H1 (cell line): Measurements from ENCODE around the gene DNTTIP2. TPM values are rescaled to one million over a fixed set of nuclear protein-coding genes. Genes with fewer than 3 reads are reported as not detected.

Source experiments
- CTCF ChIA-PET: fragments of 300-600 bp; sonication (Branson Sonifier 250); formaldehyde crosslinking; loops from one replicate; lab custom pipeline; 2021; ENCODE audit not compliant: partially characterized antibody; lab: Charles Lee
- POLR2A ChIA-PET: fragments of 300-600 bp; sonication (Branson Sonifier 250); formaldehyde crosslinking; loops from one replicate; lab custom pipeline; 2021; ENCODE audit warnings: inconsistent platforms; ENCODE audit not compliant: partially characterized antibody; lab: Charles Lee
- DNase-seq, 2 experiments: peaks; one replicate each; pipeline versions ENCODE4 v3.0.0 to v3.0.0-alpha.2; 2010 to 2022; ENCODE audit warnings: low spot score in 2 of 2, low read depth in 1 of 2, mixed read lengths in 1 of 2
- FAIRE-seq: peaks from 2 replicates; lab custom pipeline; 2011; peaks lifted over from hg19 to GRCh38; lab: Jason Lieb, UNC
- H2AFZ ChIP-seq: 2 replicates; pipeline ENCODE4 v1.8.1; 2012; ENCODE audit warnings: low read length, inconsistent platforms
- H2AK5ac ChIP-seq: 2 replicates; pipeline ENCODE4 v1.6.1; 2013; ENCODE audit warnings: low read depth, low read length
- H2BK120ac ChIP-seq: replicated peaks from 2 replicates; pipeline ENCODE3; 2013; ENCODE audit warnings: low read depth, low read length, inconsistent platforms
- H2BK12ac ChIP-seq: 2 replicates; pipeline ENCODE4 v1.6.1; 2013; ENCODE audit warnings: low read depth, low read length
- H2BK15ac ChIP-seq: 2 replicates; pipeline ENCODE4 v1.6.1; 2013; ENCODE audit warnings: low read length
- H2BK20ac ChIP-seq: 2 replicates; pipeline ENCODE4 v1.6.1; 2013; ENCODE audit warnings: low read length
- H2BK5ac ChIP-seq: 2 replicates; pipeline ENCODE4 v1.6.1; 2013; ENCODE audit warnings: low read depth, low read length
- H3K14ac ChIP-seq: 2 replicates; pipeline ENCODE4 v1.6.1; 2013; ENCODE audit warnings: inconsistent platforms; ENCODE audit not compliant: insufficient read length
- H3K18ac ChIP-seq: 2 replicates; pipeline ENCODE4 v1.6.1; 2013; ENCODE audit warnings: low read length; ENCODE audit errors: extremely low read depth
- H3K23ac ChIP-seq: 2 replicates; pipeline ENCODE4 v1.6.1; 2013; ENCODE audit warnings: inconsistent platforms; ENCODE audit not compliant: insufficient read length
- H3K23me2 ChIP-seq: 2 replicates; pipeline ENCODE4 v1.6.1; 2013; ENCODE audit warnings: low read depth, low read length
- H3K27ac ChIP-seq: 2 replicates; pipeline ENCODE4 v1.6.1; 2011; ENCODE audit warnings: low read depth, low read length, inconsistent platforms
- H3K27me3 ChIP-seq, 4 experiments: replicated peaks in 1 of 4; 1 replicate in 1 of 4; 2 replicates in 3 of 4; pipeline versions ENCODE4 v1.6.1 to v1.8.1; 2011 to 2013; ENCODE audit warnings: low read length in 3 of 4, mild to moderate bottlenecking in 3 of 4, inconsistent platforms in 2 of 4, mixed read lengths in 2 of 4, moderate library complexity in 1 of 4; ENCODE audit not compliant: control insufficient read depth in 3 of 4, insufficient read depth in 3 of 4; ENCODE audit errors: extremely low read depth in 1 of 4
- H3K36me3 ChIP-seq, 4 experiments: 2 replicates each; pipeline versions ENCODE4 v1.6.1 to v1.8.1; 2011 to 2013; ENCODE audit warnings: mild to moderate bottlenecking in 4 of 4, low read length in 3 of 4, moderate library complexity in 2 of 4, control low read depth in 1 of 4, inconsistent platforms in 1 of 4; ENCODE audit not compliant: insufficient read depth in 4 of 4, control insufficient read depth in 2 of 4
- H3K4ac ChIP-seq: replicated peaks from 2 replicates; pipeline ENCODE3; 2013; ENCODE audit warnings: low read length, low read depth, mixed read lengths, inconsistent platforms; ENCODE audit not compliant: insufficient read length
- H3K4me1 ChIP-seq, 4 experiments: replicated peaks in 1 of 4; 1 replicate in 1 of 4; 2 replicates in 3 of 4; pipeline versions ENCODE4 v1.6.1 to v1.8.1; 2011 to 2013; ENCODE audit warnings: low read length in 3 of 4, inconsistent platforms in 2 of 4, mixed read lengths in 1 of 4; ENCODE audit not compliant: insufficient read depth in 4 of 4, control insufficient read depth in 3 of 4
- H3K4me2 ChIP-seq, 2 experiments: 2 replicates each; pipeline versions ENCODE4 v1.6.1 to v1.8.1; 2011 to 2013; ENCODE audit warnings: low read depth in 2 of 2, low read length in 2 of 2, control low read depth in 1 of 2, inconsistent platforms in 1 of 2, mild to moderate bottlenecking in 1 of 2; ENCODE audit not compliant: insufficient read depth in 1 of 2
- H3K4me3 ChIP-seq, 4 experiments: fragments of 200-600, 300-600 bp in 1 of 4; sonication (generic), shearing (Covaris generic), sonication (Bioruptor Twin) in 1 of 4; 2 replicates each; pipeline versions ENCODE4 v1.5.1 to v1.8.1; 2011 to 2016; ENCODE audit warnings: low read length in 4 of 4, low read depth in 3 of 4, control low read depth in 2 of 4, inconsistent platforms in 2 of 4, mild to moderate bottlenecking in 2 of 4, mixed read lengths in 1 of 4, moderate library complexity in 1 of 4; ENCODE audit not compliant: insufficient read depth in 2 of 4; ENCODE audit errors: extremely low read depth in 1 of 4
- H3K56ac ChIP-seq: replicated peaks from 2 replicates; pipeline ENCODE3; 2013; ENCODE audit warnings: low read depth, mild to moderate bottlenecking, mixed read lengths, low read length, inconsistent platforms; ENCODE audit not compliant: insufficient read length
- H3K79me1 ChIP-seq: 2 replicates; pipeline ENCODE4 v1.6.1; 2013; ENCODE audit warnings: low read depth, low read length, control low read depth
- H3K79me2 ChIP-seq, 2 experiments: 2 replicates each; pipeline versions ENCODE4 v1.6.1 to v1.8.1; 2012 to 2013; ENCODE audit warnings: low read length in 2 of 2, mild to moderate bottlenecking in 2 of 2, inconsistent platforms in 1 of 2; ENCODE audit not compliant: insufficient read depth in 2 of 2, control insufficient read depth in 1 of 2
- H3K9ac ChIP-seq, 4 experiments: replicated peaks in 1 of 4; 1 replicate in 1 of 4; 2 replicates in 3 of 4; pipeline versions ENCODE4 v1.6.1 to v1.8.1; 2011 to 2013; ENCODE audit warnings: low read depth in 3 of 4, low read length in 3 of 4, control low read depth in 2 of 4, mild to moderate bottlenecking in 2 of 4, moderate library complexity in 2 of 4, inconsistent platforms in 1 of 4; ENCODE audit errors: extremely low read depth in 1 of 4
- H3K9me3 ChIP-seq, 2 experiments: 2 replicates each; pipeline versions ENCODE4 v1.6.1 to v1.8.1; 2012 to 2013; ENCODE audit warnings: mild to moderate bottlenecking in 2 of 2, moderate library complexity in 2 of 2, control low read depth in 1 of 2, inconsistent platforms in 1 of 2, low read depth in 1 of 2, low read length in 1 of 2, mixed read lengths in 1 of 2; ENCODE audit not compliant: insufficient read depth in 2 of 2
- H4K20me1 ChIP-seq, 2 experiments: replicated peaks in 1 of 2; 2 replicates each; pipeline versions ENCODE3 to v1.8.1; 2011 to 2013; ENCODE audit warnings: inconsistent platforms in 2 of 2, low read length in 2 of 2, mild to moderate bottlenecking in 1 of 2; ENCODE audit not compliant: insufficient read depth in 2 of 2, control insufficient read depth in 1 of 2
- H4K5ac ChIP-seq: 2 replicates; pipeline ENCODE4 v1.6.1; 2013; ENCODE audit warnings: low read length, low read depth, mixed read lengths, inconsistent platforms; ENCODE audit not compliant: insufficient read length
- H4K8ac ChIP-seq: 2 replicates; pipeline ENCODE4 v1.8.0; 2013; ENCODE audit warnings: mild to moderate bottlenecking, moderate library complexity, low read length, inconsistent platforms; ENCODE audit not compliant: insufficient read depth; ENCODE audit errors: extremely low read depth
- H4K91ac ChIP-seq: replicated peaks from 2 replicates; pipeline ENCODE3; 2013; ENCODE audit warnings: low read length, mixed read lengths, inconsistent platforms; ENCODE audit not compliant: insufficient read length
- ATF2 ChIP-seq: IDR thresholded peaks from 2 replicates; pipeline ENCODE4 v1.6.1; 2012; ENCODE audit warnings: low read length, inconsistent platforms
- CREB1 ChIP-seq: IDR thresholded peaks from 2 replicates; pipeline ENCODE4 v1.6.1; 2012; ENCODE audit warnings: inconsistent platforms
- E2F6 ChIP-seq: IDR thresholded peaks from 2 replicates; pipeline ENCODE4 v1.6.1; 2012; ENCODE audit warnings: inconsistent platforms
- PHF8 ChIP-seq: fragments of 200-600 bp; sonication (generic); conservative IDR thresholded peaks from 2 replicates; pipeline ENCODE4 v1.7.1; 2012; ENCODE audit warnings: low read depth, mild to moderate bottlenecking, inconsistent platforms, low read length, moderate library complexity
- SIN3A ChIP-seq, 2 experiments: IDR thresholded peaks in 1 of 2; conservative IDR thresholded peaks in 1 of 2; 2 replicates each; pipeline ENCODE4 v1.6.1; 2011 to 2012; ENCODE audit warnings: low read length in 2 of 2, improper control_type of control experiment in 1 of 2, low read depth in 1 of 2, mild to moderate bottlenecking in 1 of 2
- USF2 ChIP-seq: IDR thresholded peaks from 2 replicates; pipeline ENCODE4 v1.6.1; 2011; ENCODE audit warnings: low read length, improper control_type of control experiment
- WGBS, 2 experiments: shearing (Covaris generic) in 1 of 2; methylation state at CpG; one replicate each; pipeline versions ENCODE4 v1.1.6 to v1.1.7; 2013 to 2015; ENCODE audit warnings: low lambda C conversion rate in 2 of 2, mixed read lengths in 2 of 2, inconsistent platforms in 1 of 2, low coverage in 1 of 2, missing lambda C conversion rate in 1 of 2; ENCODE audit not compliant: insufficient replicate concordance in 2 of 2, insufficient coverage in 1 of 2, insufficient read length in 1 of 2; ENCODE audit errors: extremely low coverage in 1 of 2, missing lambda C conversion rate in 1 of 2; 5-methylcytosine and 5-hydroxymethylcytosine counted together
- polyA plus RNA-seq, 7 experiments: library from polyadenylated mRNA; depleted of rRNA in 3 of 7; stranded (reverse) in 5 of 7; unstranded in 2 of 7; fragments of >200 nt in 5 of 7; fragments of 200-250 nt in 2 of 7; gene quantifications; 1 replicate in 5 of 7; 2 replicates in 1 of 7; 4 replicates in 1 of 7; pipeline versions ENCODE4 v1.2.1 to v1.2.3, GENCODE V29; 2011 to 2013; ENCODE audit warnings: missing spikeins in 2 of 7, mixed read lengths in 2 of 7
- total RNA-seq: library from RNA; stranded (reverse); fragmentation: NEBNext Ultra II Directional; extraction: Animal tissue kit (Norgen Biotek cat#: 25700); gene quantifications from 2 replicates; pipeline ENCODE4 v1.2.1, GENCODE V29; 2021

DNTTIP2 gene
- total and polyA plus RNA-seq, 2 of the 8 experiments (the other 6 are each of a cell fraction or from before 2014, with no cell fraction given): 6.3 to 80.4 TPM

- no peak for TF ChIP-seq CREB1
- no peak for TF ChIP-seq PHF8
- TF ChIP-seq USF2: no peak
- TF ChIP-seq E2F6: no peak
- no peak for TF ChIP-seq SIN3A (conservative IDR thresholded peaks at IDR 0.05 in 1 of 2, IDR thresholded peaks at IDR 0.05 in 1 of 2; ENCODE audit: low read depth in 1 of 2, low read length in 2 of 2)
- no peak for TF ChIP-seq ATF2
- no peak for DNase-seq
- H3K23me2 ChIP-seq: peaks cover 2% of the 10 kb centered on the region; the same call in 1 of the 2 replicates
- no peaks in the 10 kb centered on the region for H3K9me3 ChIP-seq
- H2AK5ac ChIP-seq: no peak overlapping the region
- H3K56ac ChIP-seq: no peak overlapping the region
- H2BK120ac ChIP-seq: no peak overlapping the region
- peaks cover 2 to 7% of the 10 kb centered on the region in 2 experiments for H4K20me1 ChIP-seq
- H2BK15ac ChIP-seq: no peak overlapping the region
- no peak overlapping the region for H4K91ac ChIP-seq
- no peak overlapping the region for H2BK5ac ChIP-seq
- no peak overlapping the region; a peak in 1 of 8 replicates for H3K4me3 ChIP-seq
- peaks cover 20 to 32% of the 10 kb centered on the region in 2 experiments for H3K79me2 ChIP-seq
- peaks cover 6% of the 10 kb centered on the region for H3K79me1 ChIP-seq
- no peaks in the 10 kb centered on the region for H3K27me3 ChIP-seq
- FAIRE-seq: no peak
- peaks cover 0 to 2% (median 0%) of the 10 kb centered on the region in 4 experiments; a peak in 5 of 7 replicates for H3K4me1 ChIP-seq
- 88% methylated on average over 1 of the region's 1 CpG; no CpG with 5 or more reads in 1 of the 2 experiments for WGBS, 2 experiments
- H3K23ac ChIP-seq: no peak overlapping the region
- H3K18ac ChIP-seq: no peak overlapping the region
- no peak overlapping the region for H2BK12ac ChIP-seq
- POLR2A ChIA-PET: no interaction called here
- H4K5ac ChIP-seq: no peak overlapping the region
- peak overlapping the region in 1 of 2 experiments; percentile 16; a peak in 2 of 4 replicates for H3K4me2 ChIP-seq
- no peak overlapping the region for H2AFZ ChIP-seq
- H3K9ac ChIP-seq: no peak overlapping the region
- peaks cover 16 to 62% (median 50%) of the 10 kb centered on the region in 4 experiments for H3K36me3 ChIP-seq
- no peak overlapping the region for H3K14ac ChIP-seq
- no peak overlapping the region for H4K8ac ChIP-seq
- H3K4ac ChIP-seq: no peak overlapping the region
- H2BK20ac ChIP-seq: no peak overlapping the region
- no peak overlapping the region for H3K27ac ChIP-seq
- CTCF ChIA-PET: no interaction called here
Observed at GRCh38 chr1:93876244-93876643, 2.8 kb downstream of the DNTTIP2 start.
